ENCODE data around the gene TBC1D8. TPM values are rescaled to one million over a fixed set of nuclear protein-coding genes. Genes with fewer than 3 reads are reported as not detected.

Gene TBC1D8
- total and polyA plus RNA-seq, 2 of the 13 experiments (the other 11 are each of a cell fraction or from before 2014, with no cell fraction given): 45.1 to 95.4 TPM

- TF ChIP-seq ZNF256 (CRISPR knock-in tag; conservative IDR thresholded peaks at IDR 0.05) (no peak), ZNF446 (CRISPR knock-in tag; IDR thresholded peaks at IDR 0.05) (no peak), MIXL1 (CRISPR knock-in tag; IDR thresholded peaks at IDR 0.05) (no peak), ZZZ3 (CRISPR knock-in tag; IDR thresholded peaks at IDR 0.05; ENCODE audit: borderline replicate concordance) (no peak), SP4 (CRISPR knock-in tag; IDR thresholded peaks at IDR 0.05) (no peak), ZNF569 (CRISPR knock-in tag; IDR thresholded peaks at IDR 0.05; ENCODE audit: borderline replicate concordance) (no peak), SP5 (CRISPR knock-in tag; IDR thresholded peaks at IDR 0.05; ENCODE audit: borderline replicate concordance, low read depth) (no peak), MIER2 (CRISPR knock-in tag; IDR thresholded peaks at IDR 0.05) (no peak), ZNF747 (CRISPR knock-in tag; IDR thresholded peaks at IDR 0.05; ENCODE audit: borderline replicate concordance) (no peak), BATF2 (CRISPR knock-in tag; IDR thresholded peaks at IDR 0.05) (no peak), SMAD1 (CRISPR knock-in tag; IDR thresholded peaks at IDR 0.05; ENCODE audit: borderline replicate concordance, low read depth) (0 out of 2 replicates have a peak, but pooled peaks have one; percentile 36), CCDC6 (CRISPR knock-in tag; IDR thresholded peaks at IDR 0.05) (0 out of 2 replicates have a peak, but pooled peaks have one; percentile 33), SRY (CRISPR knock-in tag; IDR thresholded peaks at IDR 0.05) (no peak), SNAPC4 (CRISPR knock-in tag; IDR thresholded peaks at IDR 0.05) (no peak), ZNF703 (CRISPR knock-in tag; IDR thresholded peaks at IDR 0.05; ENCODE audit: borderline replicate concordance) (no peak), ELF1 (CRISPR knock-in tag; IDR thresholded peaks at IDR 0.05) (no peak)
- TF ChIP-seq, protein P1, sequence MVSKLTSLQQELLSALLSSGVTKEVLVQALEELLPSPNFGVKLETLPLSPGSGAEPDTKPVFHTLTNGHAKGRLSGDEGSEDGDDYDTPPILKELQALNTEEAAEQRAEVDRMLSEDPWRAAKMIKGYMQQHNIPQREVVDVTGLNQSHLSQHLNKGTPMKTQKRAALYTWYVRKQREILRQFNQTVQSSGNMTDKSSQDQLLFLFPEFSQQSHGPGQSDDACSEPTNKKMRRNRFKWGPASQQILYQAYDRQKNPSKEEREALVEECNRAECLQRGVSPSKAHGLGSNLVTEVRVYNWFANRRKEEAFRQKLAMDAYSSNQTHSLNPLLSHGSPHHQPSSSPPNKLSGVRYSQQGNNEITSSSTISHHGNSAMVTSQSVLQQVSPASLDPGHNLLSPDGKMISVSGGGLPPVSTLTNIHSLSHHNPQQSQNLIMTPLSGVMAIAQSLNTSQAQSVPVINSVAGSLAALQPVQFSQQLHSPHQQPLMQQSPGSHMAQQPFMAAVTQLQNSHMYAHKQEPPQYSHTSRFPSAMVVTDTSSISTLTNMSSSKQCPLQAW (CRISPR knock-in tag; IDR thresholded peaks at IDR 0.05): no peak
- TF ChIP-seq, protein P2, sequence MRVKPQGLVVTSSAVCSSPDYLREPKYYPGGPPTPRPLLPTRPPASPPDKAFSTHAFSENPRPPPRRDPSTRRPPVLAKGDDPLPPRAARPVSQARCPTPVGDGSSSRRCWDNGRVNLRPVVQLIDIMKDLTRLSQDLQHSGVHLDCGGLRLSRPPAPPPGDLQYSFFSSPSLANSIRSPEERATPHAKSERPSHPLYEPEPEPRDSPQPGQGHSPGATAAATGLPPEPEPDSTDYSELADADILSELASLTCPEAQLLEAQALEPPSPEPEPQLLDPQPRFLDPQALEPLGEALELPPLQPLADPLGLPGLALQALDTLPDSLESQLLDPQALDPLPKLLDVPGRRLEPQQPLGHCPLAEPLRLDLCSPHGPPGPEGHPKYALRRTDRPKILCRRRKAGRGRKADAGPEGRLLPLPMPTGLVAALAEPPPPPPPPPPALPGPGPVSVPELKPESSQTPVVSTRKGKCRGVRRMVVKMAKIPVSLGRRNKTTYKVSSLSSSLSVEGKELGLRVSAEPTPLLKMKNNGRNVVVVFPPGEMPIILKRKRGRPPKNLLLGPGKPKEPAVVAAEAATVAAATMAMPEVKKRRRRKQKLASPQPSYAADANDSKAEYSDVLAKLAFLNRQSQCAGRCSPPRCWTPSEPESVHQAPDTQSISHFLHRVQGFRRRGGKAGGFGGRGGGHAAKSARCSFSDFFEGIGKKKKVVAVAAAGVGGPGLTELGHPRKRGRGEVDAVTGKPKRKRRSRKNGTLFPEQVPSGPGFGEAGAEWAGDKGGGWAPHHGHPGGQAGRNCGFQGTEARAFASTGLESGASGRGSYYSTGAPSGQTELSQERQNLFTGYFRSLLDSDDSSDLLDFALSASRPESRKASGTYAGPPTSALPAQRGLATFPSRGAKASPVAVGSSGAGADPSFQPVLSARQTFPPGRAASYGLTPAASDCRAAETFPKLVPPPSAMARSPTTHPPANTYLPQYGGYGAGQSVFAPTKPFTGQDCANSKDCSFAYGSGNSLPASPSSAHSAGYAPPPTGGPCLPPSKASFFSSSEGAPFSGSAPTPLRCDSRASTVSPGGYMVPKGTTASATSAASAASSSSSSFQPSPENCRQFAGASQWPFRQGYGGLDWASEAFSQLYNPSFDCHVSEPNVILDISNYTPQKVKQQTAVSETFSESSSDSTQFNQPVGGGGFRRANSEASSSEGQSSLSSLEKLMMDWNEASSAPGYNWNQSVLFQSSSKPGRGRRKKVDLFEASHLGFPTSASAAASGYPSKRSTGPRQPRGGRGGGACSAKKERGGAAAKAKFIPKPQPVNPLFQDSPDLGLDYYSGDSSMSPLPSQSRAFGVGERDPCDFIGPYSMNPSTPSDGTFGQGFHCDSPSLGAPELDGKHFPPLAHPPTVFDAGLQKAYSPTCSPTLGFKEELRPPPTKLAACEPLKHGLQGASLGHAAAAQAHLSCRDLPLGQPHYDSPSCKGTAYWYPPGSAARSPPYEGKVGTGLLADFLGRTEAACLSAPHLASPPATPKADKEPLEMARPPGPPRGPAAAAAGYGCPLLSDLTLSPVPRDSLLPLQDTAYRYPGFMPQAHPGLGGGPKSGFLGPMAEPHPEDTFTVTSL (CRISPR knock-in tag; IDR thresholded peaks at IDR 0.05; ENCODE audit: borderline replicate concordance): no peak
Observed at GRCh38 chr2:101151859-101152271, 683 bp upstream of the TBC1D8 start (continued).

Measured in HepG2 (cell line).